ENCODE results near the gene MOB1A. TPM values are rescaled to one million over a fixed set of nuclear protein-coding genes. Genes with fewer than 3 reads are reported as not detected.

MOB1A gene
- total and polyA plus RNA-seq, 2 donors from 2014 or later: 36.2 to 117 TPM

GRCh38 chr2:74201596-74201995 is 22.9 kb upstream of the MOB1A start:
- Histone ChIP-seq H3K9me3 (ENCODE audit: control insufficient read depth in 2 of 3, insufficient read depth in 1 of 3, low read length in 3 of 3) (no peaks in the 10 kb centered on the region), H3K27ac (ENCODE audit: low read depth in 2 of 2, low read length in 2 of 2) (peak overlapping the region in 1 of 2 donors; percentile 36), H3K4me1 (ENCODE audit: control insufficient read depth in 2 of 3, insufficient read depth in 2 of 3, low read depth in 1 of 3, low read length in 3 of 3) (peaks cover 0 to 10% (median 8%) of the 10 kb centered on the region in 3 donors), H3K36me3 (ENCODE audit: control insufficient read depth in 2 of 3, insufficient read depth in 3 of 3, low read length in 3 of 3) (no peaks in the 10 kb centered on the region), H3K4me3 (ENCODE audit: low read length in 3 of 3) (no peak overlapping the region), H3K9ac (ENCODE audit: low read length in 3 of 3) (no peak overlapping the region), H3K27me3 (ENCODE audit: control insufficient read depth, insufficient read depth, low read length) (no peaks in the 10 kb centered on the region)
- FAIRE-seq (no peak), DNase-seq (peak in 1 of 5 donors; percentile 20)
- intact Hi-C loops (cut with DNase I): no loop called here
- TF ChIP-seq CTCF (IDR thresholded peaks at IDR 0.05; ENCODE audit: borderline replicate concordance, extremely low read depth, insufficient read depth): no peak

- Histone ChIP-seq H3K9ac (ENCODE audit: low read length in 3 of 3) (no peak overlapping the region), H3K9me3 (ENCODE audit: control insufficient read depth in 2 of 3, insufficient read depth in 1 of 3, low read length in 3 of 3) (no peaks in the 10 kb centered on the region), H3K4me1 (ENCODE audit: control insufficient read depth in 2 of 3, insufficient read depth in 2 of 3, low read depth in 1 of 3, low read length in 3 of 3) (peaks cover 0 to 10% (median 5%) of the 10 kb centered on the region in 3 donors), H3K36me3 (ENCODE audit: control insufficient read depth in 2 of 3, insufficient read depth in 3 of 3, low read length in 3 of 3) (no peaks in the 10 kb centered on the region), H3K27ac (ENCODE audit: low read depth in 2 of 2, low read length in 2 of 2) (peak overlapping the region in 1 of 2 donors; percentile 36), H3K4me3 (ENCODE audit: low read length in 3 of 3) (no peak overlapping the region), H3K27me3 (ENCODE audit: control insufficient read depth, insufficient read depth, low read length) (no peaks in the 10 kb centered on the region)
- no peak for DNase-seq
- intact Hi-C loops (cut with DNase I): no loop called here
- no peak for FAIRE-seq
- no peak for TF ChIP-seq CTCF (IDR thresholded peaks at IDR 0.05; ENCODE audit: borderline replicate concordance, extremely low read depth, insufficient read depth)
Observed at GRCh38 chr2:74201196-74201595, 22.5 kb upstream of the MOB1A start.

GRCh38 chr2:74199871-74200305 is 21.2 kb upstream of the MOB1A start:
- H3K4me1 ChIP-seq (ENCODE audit: control insufficient read depth in 2 of 3, insufficient read depth in 2 of 3, low read depth in 1 of 3, low read length in 3 of 3): peaks cover 0 to 10% (median 3%) of the 10 kb centered on the region in 3 donors
- no peaks in the 10 kb centered on the region for H3K36me3 ChIP-seq (ENCODE audit: control insufficient read depth in 2 of 3, insufficient read depth in 3 of 3, low read length in 3 of 3)
- H3K9ac ChIP-seq (ENCODE audit: low read length in 3 of 3): peak overlapping the region in 1 of 3 donors; percentile 33
- peak overlapping the region in 2 of 3 donors; percentile 60 to 68 for H3K4me3 ChIP-seq (ENCODE audit: low read length in 3 of 3)
- H3K9me3 ChIP-seq (ENCODE audit: control insufficient read depth in 2 of 3, insufficient read depth in 1 of 3, low read length in 3 of 3): no peaks in the 10 kb centered on the region
- no peaks in the 10 kb centered on the region for H3K27me3 ChIP-seq (ENCODE audit: control insufficient read depth, insufficient read depth, low read length)
- no peak for TF ChIP-seq CTCF (IDR thresholded peaks at IDR 0.05; ENCODE audit: borderline replicate concordance, extremely low read depth, insufficient read depth)
- no peak for FAIRE-seq
- intact Hi-C loops (cut with DNase I): no loop called here
- DNase-seq: peak in 1 of 5 donors; percentile 28
- no peak overlapping the region for H3K27ac ChIP-seq (ENCODE audit: low read depth in 2 of 2, low read length in 2 of 2)

GRCh38 chr2:74199275-74199701 is 20.6 kb upstream of the MOB1A start:
- intact Hi-C loops (cut with DNase I): no loop called here
- Histone ChIP-seq H3K9me3 (ENCODE audit: control insufficient read depth in 2 of 3, insufficient read depth in 1 of 3, low read length in 3 of 3) (no peaks in the 10 kb centered on the region), H3K36me3 (ENCODE audit: control insufficient read depth in 2 of 3, insufficient read depth in 3 of 3, low read length in 3 of 3) (no peaks in the 10 kb centered on the region), H3K27ac (ENCODE audit: low read depth in 2 of 2, low read length in 2 of 2) (peak overlapping the region in 1 of 2 donors; percentile 82), H3K9ac (ENCODE audit: low read length in 3 of 3) (peak overlapping the region in 2 of 3 donors; percentile 12 to 54), H3K27me3 (ENCODE audit: control insufficient read depth, insufficient read depth, low read length) (no peaks in the 10 kb centered on the region), H3K4me1 (ENCODE audit: control insufficient read depth in 2 of 3, insufficient read depth in 2 of 3, low read depth in 1 of 3, low read length in 3 of 3) (peaks cover 0 to 10% (median 3%) of the 10 kb centered on the region in 3 donors), H3K4me3 (ENCODE audit: low read length in 3 of 3) (peak overlapping the region; percentile 56 to 68 (median 60))
- FAIRE-seq: no peak
- peak in 1 of 5 donors; percentile 17 for DNase-seq
- TF ChIP-seq CTCF (IDR thresholded peaks at IDR 0.05; ENCODE audit: borderline replicate concordance, extremely low read depth, insufficient read depth): no peak

All from kidney (tissue), 14 donors.